Sigmoid colon (tissue), 3 donors: ENCODE results near the gene SLC6A1.

Source experiments
- CTCF ChIP-seq, 4 experiments: fragments of 450-650 bp in 3 of 4; fragments of 200-600 bp in 1 of 4; IDR thresholded peaks; one replicate each; pipeline ENCODE4 v1.5.1; 2016 to 2019; ENCODE audit warnings: antibody characterized with exemption in 4 of 4, mild to moderate bottlenecking in 3 of 4, moderate library complexity in 2 of 4
- POLR2A ChIP-seq, 2 donors: fragments of 450-650 bp; IDR thresholded peaks; one replicate each; pipeline ENCODE4 v1.6.1; 2016; ENCODE audit warnings: antibody characterized with exemption in 2 of 2, mild to moderate bottlenecking in 2 of 2, moderate library complexity in 2 of 2

GRCh38 chr3:11002371-11002807 lies 9.8 kb downstream of the SLC6A1 start:
- TF ChIP-seq POLR2A (IDR thresholded peaks at IDR 0.05): no peak
- TF ChIP-seq CTCF (IDR thresholded peaks at IDR 0.05): no peak
